Ishikawa (cell line): ENCODE measurements around the gene FXYD5.

ENCODE experiments used
- CREB1 ChIP-seq: IDR thresholded peaks from 2 replicates; pipeline ENCODE4 v1.6.1; 2012; ENCODE audit warnings: low read depth
- EP300 ChIP-seq: IDR thresholded peaks from 2 replicates; pipeline ENCODE4 v1.6.1; 2012; ENCODE audit warnings: borderline replicate concordance

- no peak for TF ChIP-seq EP300
- no peak for TF ChIP-seq CREB1
Measured at GRCh38 chr19:35122687-35123551, 31.6 kb upstream of the FXYD5 start.
